Parathyroid adenoma (tissue), 2 donors: ENCODE measurements around the gene PAIP2.

Source experiments
- H2AFZ ChIP-seq: fragments of 300-600 bp; sonication (generic); one replicate; pipeline ENCODE4 v1.7.0; 2017; ENCODE audit warnings: antibody characterized with exemption, mild to moderate bottlenecking
- H3K27ac ChIP-seq: fragments of 300-600 bp; sonication (generic); one replicate; pipeline ENCODE4 v1.7.0; 2017
- H3K27me3 ChIP-seq: fragments of 300-600 bp; sonication (generic); one replicate; pipeline ENCODE4 v1.7.0; 2017; ENCODE audit warnings: low read length; ENCODE audit not compliant: control insufficient read depth, insufficient read depth
- H3K36me3 ChIP-seq: fragments of 300-600 bp; sonication (generic); one replicate; pipeline ENCODE4 v1.7.0; 2017; ENCODE audit warnings: low read length; ENCODE audit not compliant: control insufficient read depth, insufficient read depth
- H3K4me1 ChIP-seq: fragments of 300-600 bp; sonication (generic); one replicate; pipeline ENCODE4 v1.7.0; 2017; ENCODE audit warnings: control low read depth
- H3K4me2 ChIP-seq: fragments of 300-600 bp; sonication (generic); one replicate; pipeline ENCODE4 v1.7.0; 2017; ENCODE audit warnings: low read length
- H3K4me3 ChIP-seq: fragments of 300-600 bp; sonication (generic); one replicate; pipeline ENCODE4 v1.7.0; 2017; ENCODE audit warnings: low read depth, low read length
- H3K79me2 ChIP-seq: fragments of 300-600 bp; sonication (generic); one replicate; pipeline ENCODE4 v1.7.0; 2017; ENCODE audit warnings: control low read depth
- H3K9ac ChIP-seq: fragments of 300-600 bp; sonication (generic); one replicate; pipeline ENCODE4 v1.7.0; 2017; ENCODE audit warnings: mild to moderate bottlenecking
- H3K9me3 ChIP-seq: fragments of 300-600 bp; sonication (generic); one replicate; pipeline ENCODE4 v1.7.0; 2017; ENCODE audit warnings: low read length; ENCODE audit not compliant: control insufficient read depth
- TF ChIP-seq, protein P1 (sequence below): fragments of 300-600 bp; sonication (generic); IDR thresholded peaks from one replicate; pipeline ENCODE4 v1.7.0; 2017; ENCODE audit warnings: antibody characterized with exemption, mild to moderate bottlenecking
- donor health status: primary hyperparathyroidism.

The PAIP2 gene

DNA sequence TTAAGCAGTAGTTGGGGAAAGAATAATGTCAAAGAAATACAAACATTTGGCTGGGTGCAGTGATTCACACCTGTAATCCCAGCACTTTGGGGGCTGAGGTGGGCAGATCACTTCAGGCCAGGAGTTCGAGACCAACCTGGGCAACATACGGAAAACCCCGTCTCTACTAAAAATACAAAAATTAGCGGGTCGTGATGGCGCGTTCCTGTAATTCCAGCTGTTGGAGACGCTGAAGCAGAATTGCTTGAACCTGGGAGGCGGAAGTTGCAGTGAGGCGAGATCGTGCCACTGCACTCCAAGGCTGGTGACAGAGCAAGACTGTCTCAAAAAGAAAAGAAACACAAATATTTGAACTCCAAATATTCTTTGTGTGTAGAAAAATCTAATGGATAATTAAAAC lies 43.4 kb upstream of the PAIP2 start:
- peak overlapping the region; percentile 7 for H3K4me2 ChIP-seq
- H3K4me3 ChIP-seq, result no peak overlapping the region
- H3K4me1 ChIP-seq, result peaks cover 24% of the 10 kb centered on the region
- H3K27me3 ChIP-seq, result no peaks in the 10 kb centered on the region
- H2AFZ ChIP-seq, result no peak overlapping the region
- H3K79me2 ChIP-seq, result peaks cover 70% of the 10 kb centered on the region
- H3K9me3 ChIP-seq, result no peaks in the 10 kb centered on the region
- H3K36me3 ChIP-seq, result no peaks in the 10 kb centered on the region
- no peak overlapping the region for H3K9ac ChIP-seq
- H3K27ac ChIP-seq, result no peak overlapping the region
- TF ChIP-seq, protein P1, sequence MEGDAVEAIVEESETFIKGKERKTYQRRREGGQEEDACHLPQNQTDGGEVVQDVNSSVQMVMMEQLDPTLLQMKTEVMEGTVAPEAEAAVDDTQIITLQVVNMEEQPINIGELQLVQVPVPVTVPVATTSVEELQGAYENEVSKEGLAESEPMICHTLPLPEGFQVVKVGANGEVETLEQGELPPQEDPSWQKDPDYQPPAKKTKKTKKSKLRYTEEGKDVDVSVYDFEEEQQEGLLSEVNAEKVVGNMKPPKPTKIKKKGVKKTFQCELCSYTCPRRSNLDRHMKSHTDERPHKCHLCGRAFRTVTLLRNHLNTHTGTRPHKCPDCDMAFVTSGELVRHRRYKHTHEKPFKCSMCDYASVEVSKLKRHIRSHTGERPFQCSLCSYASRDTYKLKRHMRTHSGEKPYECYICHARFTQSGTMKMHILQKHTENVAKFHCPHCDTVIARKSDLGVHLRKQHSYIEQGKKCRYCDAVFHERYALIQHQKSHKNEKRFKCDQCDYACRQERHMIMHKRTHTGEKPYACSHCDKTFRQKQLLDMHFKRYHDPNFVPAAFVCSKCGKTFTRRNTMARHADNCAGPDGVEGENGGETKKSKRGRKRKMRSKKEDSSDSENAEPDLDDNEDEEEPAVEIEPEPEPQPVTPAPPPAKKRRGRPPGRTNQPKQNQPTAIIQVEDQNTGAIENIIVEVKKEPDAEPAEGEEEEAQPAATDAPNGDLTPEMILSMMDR, result no peak

DNA sequence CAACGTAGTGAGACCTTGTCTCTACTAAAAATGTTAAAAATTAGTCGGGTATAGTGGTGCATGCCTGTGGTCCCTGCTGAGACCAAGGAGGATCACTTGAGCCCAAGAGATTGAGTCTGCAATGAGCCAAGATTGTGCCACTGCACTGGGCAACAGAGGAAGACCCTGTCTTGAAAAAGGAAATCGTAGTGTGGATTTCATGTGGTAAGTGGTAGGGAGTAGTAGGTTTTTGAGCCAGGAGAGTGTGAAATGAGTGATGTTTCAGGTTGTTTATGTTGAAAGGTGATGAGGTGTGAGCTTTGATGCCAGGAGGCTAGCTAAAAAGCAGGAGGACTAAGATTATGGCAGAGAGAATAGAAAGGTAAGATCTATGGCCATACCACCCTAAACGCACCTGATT lies 42.2 kb upstream of the PAIP2 start:
- no peaks in the 10 kb centered on the region for H3K27me3 ChIP-seq
- no peaks in the 10 kb centered on the region for H3K36me3 ChIP-seq
- no peak overlapping the region for H3K27ac ChIP-seq
- TF ChIP-seq, protein P1, result no peak
- peaks cover 76% of the 10 kb centered on the region for H3K79me2 ChIP-seq
- H3K4me3 ChIP-seq, result no peak overlapping the region
- H2AFZ ChIP-seq, result no peak overlapping the region
- no peaks in the 10 kb centered on the region for H3K9me3 ChIP-seq
- H3K4me2 ChIP-seq, result no peak overlapping the region
- peaks cover 25% of the 10 kb centered on the region for H3K4me1 ChIP-seq
- no peak overlapping the region for H3K9ac ChIP-seq

DNA sequence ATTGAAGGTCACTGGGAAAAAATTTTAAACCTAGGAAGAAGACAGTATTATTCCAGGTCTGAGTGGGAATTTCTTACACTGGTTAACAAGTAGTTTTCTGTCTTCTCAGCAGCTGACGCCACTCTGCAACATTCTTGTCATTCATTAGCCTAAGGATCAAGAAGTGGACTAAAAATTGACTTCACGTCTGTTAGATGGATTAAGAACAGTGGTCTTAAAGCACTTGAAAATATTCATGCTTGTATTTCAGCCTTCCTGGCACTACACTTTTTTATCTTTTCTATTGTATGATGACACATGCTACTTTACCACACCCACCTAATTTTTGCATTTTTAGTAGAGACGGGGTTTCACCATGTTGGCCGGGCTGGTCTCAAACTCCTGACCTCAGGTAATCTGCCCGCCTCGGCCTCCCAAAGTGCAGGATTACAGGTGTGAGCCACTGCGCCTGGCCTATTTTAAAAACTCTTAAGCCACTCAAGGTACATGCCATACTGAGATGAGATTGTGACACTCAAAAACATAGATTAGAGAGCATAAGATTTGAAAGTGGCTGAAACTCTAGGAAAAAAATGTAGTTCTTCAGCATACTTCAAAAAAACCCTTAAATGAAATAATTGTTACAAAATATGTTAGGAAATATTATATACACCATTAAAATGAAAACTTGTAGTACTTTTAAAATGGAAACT lies 39.7 kb upstream of the PAIP2 start:
- Histone ChIP-seq H2AFZ (no peak overlapping the region), H3K27ac (no peak overlapping the region), H3K4me3 (no peak overlapping the region), H3K9me3 (no peaks in the 10 kb centered on the region), H3K9ac (no peak overlapping the region), H3K4me2 (peak overlapping the region; percentile 32), H3K36me3 (no peaks in the 10 kb centered on the region), H3K4me1 (peaks cover 48% of the 10 kb centered on the region), H3K79me2 (peaks cover 81% of the 10 kb centered on the region), H3K27me3 (no peaks in the 10 kb centered on the region)
- TF ChIP-seq, protein P1, result no peak

DNA sequence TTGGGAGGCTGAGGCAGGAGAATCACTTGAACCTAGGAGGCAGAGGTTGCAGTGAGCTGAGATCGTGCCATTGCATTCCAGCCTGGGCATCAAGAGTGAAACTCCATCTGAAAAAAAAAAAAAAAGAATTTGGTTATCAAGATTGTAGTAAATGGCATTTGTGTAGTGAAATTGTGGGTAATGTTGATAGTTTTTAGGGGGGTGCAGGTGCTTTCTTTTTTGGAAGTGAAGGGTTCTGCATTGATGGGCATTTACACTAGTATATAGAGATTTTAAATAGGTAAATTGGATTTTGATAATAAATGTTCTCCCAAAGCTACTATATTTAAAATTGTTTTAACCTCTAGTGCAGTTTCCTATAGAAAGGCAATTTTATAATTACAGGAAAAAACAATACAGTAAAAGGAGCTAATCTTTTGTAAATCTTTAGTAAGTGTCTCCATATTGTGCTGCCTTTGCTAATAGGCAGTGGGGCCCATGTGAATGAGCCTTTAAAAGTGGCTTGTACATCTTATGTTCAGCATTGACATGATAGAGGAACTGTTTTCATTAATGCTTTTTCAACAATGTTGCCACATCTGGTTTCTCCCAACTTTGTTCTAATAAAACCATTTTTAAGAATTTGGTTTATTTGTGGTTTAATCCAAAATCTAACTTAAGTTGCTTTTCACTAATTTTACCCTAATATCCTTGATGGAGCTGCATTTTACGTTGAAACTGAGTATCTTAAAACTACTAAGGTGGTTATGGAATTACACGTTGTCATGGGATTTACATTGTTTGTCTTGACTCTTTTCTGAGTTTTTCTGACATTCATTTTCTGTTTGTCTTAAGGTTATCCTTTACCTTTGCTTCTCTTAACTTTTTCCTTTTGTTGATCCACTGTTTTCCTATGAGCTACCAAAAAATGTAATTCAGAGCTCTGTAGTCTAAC lies 37.0 kb upstream of the PAIP2 start:
- peaks cover 67% of the 10 kb centered on the region for H3K79me2 ChIP-seq
- H3K27me3 ChIP-seq, result no peaks in the 10 kb centered on the region
- H3K4me1 ChIP-seq, result peaks cover 43% of the 10 kb centered on the region
- H2AFZ ChIP-seq, result no peak overlapping the region
- H3K4me3 ChIP-seq, result no peak overlapping the region
- no peak overlapping the region for H3K9ac ChIP-seq
- TF ChIP-seq, protein P1, result no peak
- no peaks in the 10 kb centered on the region for H3K9me3 ChIP-seq
- no peak overlapping the region for H3K4me2 ChIP-seq
- no peaks in the 10 kb centered on the region for H3K36me3 ChIP-seq
- no peak overlapping the region for H3K27ac ChIP-seq
